ENCODE measurements around the gene TADA2A.
A peak's percentile ranks its signal among the peaks of the same experiment; 100 is the strongest.
"Not testable (repeated sequence)": the region's sequence is repeated elsewhere in the genome, so short reads cannot be mapped to it uniquely, and the experiment has no call there.

The TADA2A gene

DNA sequence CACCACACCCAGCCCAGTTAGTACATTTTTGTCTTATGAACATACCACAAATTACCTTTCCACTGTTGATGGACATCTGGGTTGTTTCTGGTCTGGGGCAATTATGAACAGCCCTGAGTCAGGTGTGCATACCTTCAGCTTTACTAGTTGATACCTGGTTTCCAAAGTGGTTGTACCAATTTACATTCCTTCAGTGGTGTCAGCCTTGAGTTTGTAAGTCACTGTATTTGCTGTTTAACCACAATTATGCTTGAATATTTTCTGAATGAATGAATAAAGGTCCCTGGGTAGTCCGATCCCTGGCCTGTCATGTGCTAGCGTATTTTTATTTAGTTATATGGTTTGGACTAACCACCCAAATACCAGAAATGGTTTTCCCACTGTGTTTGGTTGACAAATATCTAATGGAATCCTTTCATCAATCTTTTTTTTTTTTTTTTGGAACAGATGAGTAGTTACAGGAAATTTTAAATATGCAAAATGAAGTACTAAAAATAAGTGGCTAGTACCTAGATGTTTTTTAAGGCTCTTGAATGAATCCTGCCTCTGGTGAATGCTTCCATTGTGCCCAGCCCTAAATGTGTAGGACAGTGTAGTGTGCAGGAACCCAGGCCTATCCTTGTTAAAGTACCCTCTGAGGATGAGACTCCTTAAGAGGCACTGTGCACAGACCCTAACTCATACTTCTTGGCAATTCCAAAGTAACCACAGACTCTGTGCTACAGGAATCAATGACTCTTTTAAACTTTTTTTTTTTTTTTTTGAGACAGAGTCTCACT is 86.8 kb downstream of the TADA2A start:
- DNase-seq (ENCODE audit: low spot score) = no peak

DNA sequence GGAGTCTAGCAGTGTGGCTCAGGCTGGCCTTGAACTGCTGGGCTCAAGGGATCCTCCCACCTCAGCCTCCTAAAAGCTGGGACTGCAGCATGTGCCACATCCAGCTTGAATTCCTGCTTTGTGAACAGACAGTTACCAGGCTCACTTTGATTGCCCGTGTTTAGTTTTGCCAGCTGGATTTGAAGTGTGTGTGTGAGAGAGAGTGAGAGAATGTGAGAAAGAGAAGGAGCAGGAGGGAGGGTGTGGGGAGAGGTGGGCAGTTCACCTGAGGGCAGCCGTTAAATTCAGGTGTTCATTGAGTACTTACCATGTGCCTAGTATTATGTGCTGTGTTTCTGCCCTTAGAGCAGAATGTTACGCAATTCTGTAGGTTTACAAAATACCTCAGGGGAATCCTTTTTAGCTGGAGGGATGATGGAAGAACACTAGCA is 87.7 kb downstream of the TADA2A start:
- DNase-seq (ENCODE audit: low spot score) = no peak

DNA sequence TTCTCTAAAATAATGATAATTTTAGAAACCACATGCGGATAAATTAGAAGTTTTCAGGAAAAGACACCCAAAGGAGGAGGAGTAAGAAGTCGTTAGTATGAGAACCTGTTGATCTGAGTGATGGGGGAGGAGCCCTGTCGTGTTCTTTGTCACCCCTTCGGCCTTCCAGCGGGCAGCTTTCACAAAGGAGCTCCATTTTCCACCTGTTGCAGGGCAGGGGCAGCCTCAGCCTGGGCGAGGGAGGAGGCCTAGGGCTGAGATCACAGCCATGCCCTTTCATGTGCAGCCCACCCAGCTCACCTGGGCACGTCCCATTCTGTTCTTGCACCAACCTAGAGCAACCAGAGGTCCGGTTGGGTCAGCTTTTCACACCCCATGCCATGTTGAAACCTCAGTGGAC is 88.3 kb downstream of the TADA2A start:
- DNase-seq (ENCODE audit: low spot score) = no peak

DNA sequence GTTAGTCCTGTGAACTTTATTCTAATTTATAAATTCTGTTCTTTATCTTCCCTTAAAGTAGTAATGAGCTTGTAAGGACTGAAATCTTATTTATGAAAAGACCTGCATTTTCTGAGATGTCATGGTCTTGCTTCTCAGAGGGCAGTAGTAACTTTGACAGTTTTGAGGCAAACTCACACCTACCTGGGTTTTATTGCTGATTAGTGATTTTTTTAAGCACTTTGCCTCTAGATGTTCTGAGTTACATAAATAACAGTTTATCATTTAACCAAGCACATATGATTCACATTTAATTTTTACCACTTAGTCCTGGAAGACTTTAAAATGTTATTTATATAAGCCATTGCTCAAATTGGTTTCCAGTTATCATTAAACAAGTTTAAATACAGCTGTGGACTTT is 93.7 kb downstream of the TADA2A start:
- no peak for DNase-seq (ENCODE audit: low spot score)

DNA sequence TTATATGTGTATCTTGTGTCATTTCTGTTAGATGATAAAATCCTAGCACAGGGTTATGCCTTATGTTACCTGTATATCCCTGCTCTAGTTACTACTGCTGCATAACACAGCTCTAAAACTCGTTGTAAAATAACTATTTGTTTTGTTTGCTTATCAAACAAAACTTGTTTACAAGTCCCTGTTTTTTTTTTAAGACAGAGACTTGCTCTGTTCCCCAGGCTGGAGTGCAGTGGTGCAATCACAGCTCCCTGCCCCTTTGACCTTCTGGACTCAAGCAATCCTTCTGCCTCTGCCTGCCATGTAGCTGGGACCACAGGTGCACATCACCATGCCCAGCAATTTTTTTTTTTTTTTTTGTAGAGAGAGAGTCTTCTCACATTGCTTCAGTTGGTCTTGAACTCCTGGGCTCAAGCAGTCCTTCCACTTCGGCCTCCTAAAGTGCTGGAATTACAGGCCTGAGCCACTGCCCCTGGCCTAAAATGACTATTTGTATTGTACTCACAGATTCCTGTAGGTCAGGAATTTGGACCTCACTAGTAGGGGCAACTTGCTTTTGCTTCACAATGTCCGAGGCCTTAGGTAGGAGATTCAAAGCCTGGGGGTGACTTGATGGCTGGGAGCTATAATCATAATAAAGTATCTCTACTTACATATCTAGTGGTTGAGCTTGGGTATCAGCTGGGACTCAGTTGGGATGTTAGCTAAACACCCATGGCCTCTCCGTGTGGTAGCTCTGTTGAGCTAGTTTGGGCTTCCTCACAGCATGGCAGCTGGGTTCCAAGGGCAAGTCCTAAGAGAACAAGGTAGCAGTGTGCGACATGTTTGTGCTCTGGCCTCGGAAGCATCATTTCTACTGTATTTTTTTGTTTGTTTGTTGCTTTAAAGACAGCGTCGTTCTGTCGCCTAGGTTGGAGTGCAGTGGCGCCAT is 95.6 kb downstream of the TADA2A start:
- DNase-seq (ENCODE audit: low spot score) = no peak

DNA sequence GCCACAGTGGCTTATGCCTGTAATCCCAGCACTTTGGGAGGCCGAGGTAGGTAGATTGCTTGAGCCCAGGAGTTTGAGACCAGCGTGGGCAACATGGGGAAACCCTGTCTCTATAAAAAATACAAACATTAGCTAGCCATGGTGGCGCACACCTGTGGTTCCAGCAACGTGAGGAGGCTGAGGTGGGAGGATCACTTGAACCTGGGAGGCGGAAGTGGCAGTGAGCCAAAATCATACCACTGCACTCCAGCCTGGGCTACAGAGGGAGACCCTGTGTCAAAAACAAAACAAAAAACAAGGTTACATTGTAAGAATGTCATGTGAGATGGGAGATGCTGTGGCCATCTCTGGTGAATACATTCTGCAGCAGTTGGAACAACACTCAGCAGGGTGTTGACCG is 96.5 kb downstream of the TADA2A start:
- no peak for DNase-seq (ENCODE audit: low spot score)

DNA sequence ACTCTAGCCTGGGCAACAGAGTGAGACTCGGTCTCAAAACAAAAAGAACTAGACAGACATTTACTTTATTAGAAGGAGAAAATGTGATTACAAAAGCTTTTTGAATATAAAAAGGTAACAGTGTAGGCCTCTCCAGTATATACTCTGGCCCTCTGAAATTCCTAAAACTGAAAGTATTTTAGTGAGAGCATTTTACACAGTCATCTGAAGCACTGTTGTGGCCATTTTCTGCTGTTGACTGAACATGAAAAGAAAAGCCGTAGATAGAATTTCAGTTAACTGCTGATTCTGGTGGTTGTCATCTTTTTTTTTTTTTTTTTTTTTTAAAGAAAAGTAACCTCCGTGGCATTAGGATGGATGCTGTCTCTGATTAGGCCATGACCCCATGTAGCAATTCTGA is 98.6 kb downstream of the TADA2A start:
- DNase-seq (ENCODE audit: low spot score) = no peak

DNA sequence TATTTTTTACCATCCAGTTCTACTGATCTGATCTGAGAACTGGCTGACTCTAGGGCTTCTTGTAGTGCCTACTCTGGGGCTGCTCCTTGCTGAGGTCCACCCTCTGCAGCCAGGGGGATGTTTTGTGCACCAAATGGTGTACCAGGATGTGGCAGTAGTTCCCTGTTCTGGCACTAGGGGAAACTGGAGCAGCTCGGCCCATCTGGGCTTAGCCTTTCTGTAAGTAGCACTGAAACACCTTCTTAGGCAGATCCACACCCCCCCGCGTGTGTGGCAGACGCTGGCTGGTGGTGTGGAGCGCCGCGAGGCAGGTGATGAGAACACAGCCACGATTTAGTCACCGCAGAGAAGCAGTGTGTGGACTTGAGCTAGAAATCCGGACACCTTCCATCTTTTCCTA is 100.0 kb downstream of the TADA2A start:
- DNase-seq (ENCODE audit: low spot score) = peak; percentile 73

DNA sequence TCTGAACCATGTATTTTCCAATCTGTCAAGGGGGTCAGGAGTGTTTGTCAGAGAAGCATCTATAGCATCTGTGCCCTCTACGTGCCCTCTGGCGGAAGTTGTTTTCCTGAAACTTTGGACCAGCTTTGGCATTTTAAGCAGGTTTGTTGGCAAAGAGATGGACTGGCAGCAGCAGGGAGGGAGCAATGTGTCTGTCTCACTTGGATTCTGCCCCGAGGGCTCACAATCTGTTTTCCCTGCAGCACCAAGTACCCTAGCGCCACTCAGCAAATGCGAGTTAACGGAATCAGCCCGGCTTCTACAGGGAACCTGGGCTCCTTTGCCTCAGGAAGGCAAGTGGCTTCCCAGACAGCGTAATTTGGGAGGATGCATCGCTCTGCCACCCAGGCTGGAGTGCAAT is 100.4 kb downstream of the TADA2A start:
- DNase-seq (ENCODE audit: low spot score) = no peak

DNA sequence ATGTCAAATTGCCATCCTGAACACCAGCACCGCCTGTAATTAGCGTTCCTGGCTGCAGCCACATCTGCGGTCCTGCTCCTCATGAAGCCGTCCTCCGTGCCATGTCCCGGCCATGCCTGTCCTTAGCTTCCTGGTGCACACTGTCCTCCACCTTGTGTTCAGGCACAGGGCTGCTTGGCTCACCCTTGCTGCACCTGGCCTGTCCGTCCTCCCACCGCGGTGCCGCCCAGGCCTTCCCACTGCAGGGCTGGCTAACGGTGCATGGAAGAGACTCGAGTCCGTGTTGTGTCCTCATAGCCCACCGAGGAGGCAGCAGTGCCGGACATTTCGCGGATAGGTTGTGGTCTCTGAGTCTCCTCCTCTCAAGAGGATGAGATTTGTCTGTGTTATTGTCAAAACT is 103.4 kb downstream of the TADA2A start:
- no peak for DNase-seq (ENCODE audit: low spot score)

DNA sequence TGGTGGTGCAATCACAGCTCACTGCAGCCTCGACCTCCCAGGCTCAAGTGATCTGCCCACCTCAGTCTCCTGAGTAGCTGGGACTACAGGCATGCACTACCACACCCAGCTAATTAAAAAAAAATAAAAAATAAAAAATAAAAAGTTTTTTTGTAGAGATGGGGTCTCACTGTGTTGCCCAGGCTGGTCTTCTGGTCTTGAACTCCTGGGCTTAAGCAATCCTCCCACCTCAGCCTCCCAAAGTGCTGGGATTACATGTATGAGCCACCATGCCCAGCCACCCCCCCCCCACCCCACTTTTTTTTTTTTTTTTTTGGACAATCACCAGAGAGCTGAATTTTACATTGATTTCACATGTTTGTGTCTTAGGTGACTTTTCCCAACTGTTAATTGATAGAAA is 105.0 kb downstream of the TADA2A start:
- DNase-seq (ENCODE audit: low spot score) = not testable (repeated sequence)

DNA sequence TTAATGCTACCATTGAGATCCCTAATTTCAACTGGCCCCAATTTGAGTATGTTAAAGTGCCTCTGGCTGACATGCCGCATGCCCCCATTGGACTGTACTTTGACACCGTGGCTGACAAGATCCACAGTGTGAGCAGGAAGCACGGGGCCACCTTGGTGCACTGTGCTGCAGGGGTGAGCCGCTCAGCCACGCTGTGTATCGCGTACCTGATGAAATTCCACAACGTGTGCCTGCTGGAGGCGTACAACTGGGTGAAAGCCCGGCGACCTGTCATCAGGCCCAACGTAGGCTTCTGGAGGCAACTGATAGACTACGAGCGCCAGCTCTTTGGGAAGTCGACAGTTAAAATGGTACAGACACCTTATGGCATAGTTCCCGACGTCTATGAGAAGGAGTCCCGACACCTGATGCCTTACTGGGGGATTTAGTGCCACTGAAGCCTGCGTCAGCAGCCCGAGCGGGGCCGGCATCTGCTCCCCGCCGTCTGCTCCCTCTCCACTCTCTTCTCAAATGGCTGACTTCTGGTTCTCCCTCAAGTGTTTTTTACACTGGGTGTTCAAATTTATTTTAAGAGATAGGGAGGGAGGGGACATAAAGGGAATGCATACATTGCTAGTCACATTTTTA is 105.9 kb downstream of the TADA2A start:
- no peak for DNase-seq (ENCODE audit: low spot score)

DNA sequence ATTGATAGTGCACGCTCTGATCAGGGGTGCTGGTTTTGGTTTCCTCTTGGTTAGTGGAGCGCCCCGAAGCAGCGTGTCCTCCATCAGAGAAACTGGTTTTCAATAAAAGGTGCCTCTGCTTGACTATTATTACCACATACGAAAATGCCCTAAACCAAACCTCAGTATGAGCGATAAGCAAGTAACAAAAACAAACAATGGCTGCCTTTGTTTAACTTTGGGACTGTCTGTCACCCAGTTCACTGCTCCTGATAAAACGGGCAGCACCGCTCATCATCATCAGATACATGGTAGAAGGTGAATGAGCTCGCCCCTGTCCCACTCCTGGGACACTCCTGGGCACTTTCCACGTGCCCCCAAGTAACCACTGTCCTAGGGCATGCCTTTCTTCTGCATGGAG is 107.0 kb downstream of the TADA2A start:
- no peak for DNase-seq (ENCODE audit: low spot score)

DNA sequence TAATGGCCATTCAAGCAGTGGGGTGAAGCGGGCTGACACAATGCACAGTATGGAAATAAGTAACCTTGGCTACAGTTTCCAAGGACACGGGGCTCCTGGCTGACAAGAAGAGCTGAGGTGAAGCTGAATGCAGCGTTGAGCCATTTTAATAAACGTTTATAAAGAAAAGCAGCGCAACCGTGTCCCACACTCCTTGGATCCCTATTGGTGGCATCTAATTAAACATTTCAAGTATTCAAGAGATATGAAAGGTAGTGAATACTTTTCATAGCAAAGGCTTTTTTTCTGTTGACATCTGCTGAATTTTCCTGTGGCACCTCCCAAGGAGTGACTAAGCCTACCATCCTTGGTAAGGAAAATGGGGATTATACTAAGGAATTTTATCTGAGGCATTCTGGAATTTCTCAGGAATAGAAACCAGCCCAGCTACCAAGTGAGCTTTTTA is 109.5 kb downstream of the TADA2A start:
- DNase-seq (ENCODE audit: low spot score) = no peak

DNA sequence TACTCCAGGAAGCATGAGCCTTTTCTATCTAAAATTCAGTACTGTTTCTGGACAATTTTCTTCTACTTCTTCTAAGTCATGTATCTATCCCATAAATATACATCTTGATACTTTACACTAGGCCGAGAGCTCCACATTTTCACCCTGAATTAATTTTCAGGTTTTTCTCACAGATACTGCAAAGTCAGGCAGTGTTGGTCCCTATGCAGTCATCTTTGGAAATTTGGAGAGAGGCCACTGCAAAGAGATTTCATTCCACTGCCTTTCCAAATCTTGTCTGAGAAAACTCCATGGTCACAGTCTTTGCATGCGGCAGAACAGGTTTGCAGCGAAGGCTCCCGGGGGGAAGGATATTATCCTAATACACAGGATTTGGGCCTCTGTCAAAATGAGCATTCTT is 111.2 kb downstream of the TADA2A start:
- no peak for DNase-seq (ENCODE audit: low spot score)

DNA sequence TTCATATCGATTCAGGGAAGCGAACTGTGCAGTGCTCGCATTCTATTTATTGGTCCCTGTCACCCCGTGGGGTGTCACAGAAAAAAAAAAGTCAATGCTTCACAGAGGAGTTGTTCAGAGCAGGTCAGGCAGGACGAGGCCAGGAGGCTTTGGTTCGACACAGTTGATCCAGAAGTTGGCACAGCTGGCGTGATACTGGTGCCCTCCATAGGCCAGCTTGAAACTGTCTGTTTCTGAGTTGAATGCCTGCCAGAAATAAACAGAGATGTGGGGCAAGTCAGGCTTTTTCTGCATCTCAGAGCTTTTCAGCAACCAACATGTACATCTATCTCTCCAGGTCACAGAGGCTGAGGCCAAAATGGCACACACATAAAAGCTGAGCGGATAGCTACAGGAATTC is 112.1 kb downstream of the TADA2A start:
- DNase-seq (ENCODE audit: low spot score) = no peak

DNA sequence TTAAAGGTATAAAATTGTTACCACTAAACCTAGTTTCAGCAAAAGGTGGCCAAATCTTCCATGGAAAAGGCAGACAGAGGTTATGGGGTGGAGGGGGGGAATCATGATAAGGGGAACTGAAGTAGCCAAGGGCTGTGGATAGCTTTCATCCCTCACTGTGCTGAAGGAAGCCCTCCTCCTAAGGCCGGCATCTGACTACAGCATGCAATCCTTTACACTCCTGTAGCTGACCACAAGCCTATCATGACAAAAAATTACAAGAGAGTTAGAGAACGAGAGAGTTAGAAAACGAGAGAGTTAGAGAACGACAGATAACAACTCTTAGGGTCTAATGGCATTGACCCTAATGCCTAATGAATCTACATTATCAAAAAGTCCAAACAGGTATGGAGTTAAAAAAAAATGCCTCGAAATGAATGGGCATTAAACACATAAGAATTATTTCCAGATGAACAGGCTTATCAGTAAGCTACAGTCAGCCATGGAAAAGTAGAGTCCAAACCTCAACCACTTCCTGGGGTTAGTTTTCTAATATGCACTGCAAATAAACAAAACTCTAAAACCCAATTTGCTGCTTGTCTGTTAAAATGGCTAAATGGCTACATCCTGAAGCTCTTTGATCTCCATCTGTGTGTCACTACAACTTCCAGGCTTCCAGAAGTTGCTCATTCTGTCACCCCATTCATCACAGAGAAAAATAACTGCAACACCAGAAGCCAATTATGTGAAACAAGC is 112.7 kb downstream of the TADA2A start:
- DNase-seq (ENCODE audit: low spot score) = no peak

DNA sequence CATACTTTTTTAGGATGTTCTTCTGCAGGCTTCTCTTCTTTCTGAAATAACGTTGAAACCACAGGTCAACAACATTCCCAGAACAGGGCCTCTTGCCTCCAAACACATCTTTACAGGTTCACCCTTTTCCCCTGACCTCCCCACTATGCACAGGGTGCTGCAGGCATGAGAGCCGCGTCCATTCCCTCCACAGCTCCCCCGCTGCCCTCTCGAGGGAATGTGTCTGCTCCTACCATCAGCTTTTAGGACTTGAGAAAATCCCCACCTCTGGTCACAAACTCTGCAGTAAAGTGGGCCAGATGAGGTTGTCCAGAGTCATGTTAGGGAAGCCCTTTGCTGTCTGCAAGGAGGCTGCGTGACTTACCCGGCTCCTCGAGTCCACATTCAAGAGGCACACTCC is 113.5 kb downstream of the TADA2A start:
- DNase-seq (ENCODE audit: low spot score) = no peak

DNA sequence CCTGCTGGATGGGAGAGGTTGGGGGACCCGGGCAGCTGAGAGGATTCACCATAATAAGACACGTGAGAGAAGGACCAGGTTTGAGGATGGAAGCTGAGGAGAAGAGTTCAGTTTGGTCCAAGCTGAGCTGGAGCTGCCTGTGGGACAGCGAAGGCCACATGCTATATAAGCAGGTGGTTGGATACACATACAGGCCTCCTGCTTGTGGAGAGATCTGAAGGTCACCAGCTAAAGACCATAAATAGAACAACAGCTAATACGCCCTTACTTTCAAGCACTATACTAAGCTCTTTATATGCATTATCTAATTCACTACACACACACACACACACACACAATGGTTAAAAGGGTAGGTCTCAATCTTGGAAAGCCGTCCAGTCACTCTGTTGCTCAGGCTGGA is 115.1 kb downstream of the TADA2A start:
- DNase-seq (ENCODE audit: low spot score) = no peak

DNA sequence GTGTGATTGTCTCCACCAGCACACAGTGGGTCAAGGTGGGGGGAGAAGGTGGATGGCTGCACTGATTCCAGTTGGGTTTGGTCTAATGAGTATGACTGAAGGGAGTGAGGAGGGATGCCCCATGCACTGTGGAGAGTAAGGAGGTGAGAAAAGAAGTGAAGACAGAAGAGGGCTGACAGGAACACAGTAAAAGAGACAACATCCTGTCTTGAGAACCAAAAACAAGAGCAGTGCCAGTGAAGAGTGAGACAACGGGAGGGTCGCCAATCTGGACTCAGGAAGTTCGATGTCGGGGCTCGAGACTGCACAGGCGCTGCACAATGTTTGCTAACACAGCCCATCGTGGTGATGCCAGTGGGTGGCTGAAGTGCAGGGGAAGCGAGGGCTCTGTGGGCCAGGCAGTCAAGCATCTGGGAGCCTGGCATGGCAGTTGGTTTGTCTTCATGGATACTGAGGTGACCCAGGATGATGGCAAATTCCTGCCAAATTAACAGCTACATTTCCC is 117.1 kb downstream of the TADA2A start:
- no peak for DNase-seq (ENCODE audit: low spot score)

DNA sequence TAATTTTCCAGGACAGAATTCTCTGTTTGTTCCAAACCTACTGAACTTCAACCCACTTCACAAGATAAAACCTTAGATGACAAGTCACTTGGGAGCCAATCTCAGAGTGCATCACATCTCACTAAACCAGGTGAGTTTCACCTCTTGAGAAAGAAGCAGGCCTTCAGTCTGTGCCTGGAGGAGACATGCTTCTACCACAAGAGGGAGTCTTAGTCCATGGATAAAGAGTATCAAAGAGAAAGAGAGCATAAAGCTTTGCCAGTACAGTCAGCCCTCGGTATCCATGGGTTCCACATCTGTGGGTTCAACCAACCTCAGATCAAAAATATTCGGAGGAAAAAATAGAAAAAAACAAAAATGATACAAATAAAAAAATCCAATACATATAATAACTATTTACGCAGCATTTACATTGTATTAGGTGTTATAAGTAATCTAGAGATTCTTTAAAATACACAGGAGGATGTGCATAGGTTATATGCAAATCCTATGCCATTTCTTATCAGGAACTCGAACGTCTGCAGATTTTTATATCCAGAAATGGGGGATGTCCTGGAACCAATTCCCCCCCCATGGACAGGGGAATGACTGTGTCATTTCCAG is 120.7 kb downstream of the TADA2A start:
- DNase-seq (ENCODE audit: low spot score) = peak; percentile 74
